ENCODE measurements around the gene TBCCD1. TPM values are rescaled to one million over a fixed set of nuclear protein-coding genes. Genes with fewer than 3 reads are reported as not detected.

TBCCD1 gene
- total RNA-seq, 1 experiment from 2014 or later = 14.5 TPM

GRCh38 chr3:186608624-186609215 is 41.6 kb upstream of the TBCCD1 start:
- intact Hi-C loops (cut with micrococcal nuclease; ENCODE audit: unreplicated experiment) = no loop called here
- ATAC-seq (no peak), DNase-seq (ENCODE audit: low read depth, low spot score) (no peak)
- no peak for TF ChIP-seq REST (IDR thresholded peaks at IDR 0.05; ENCODE audit: insufficient read depth in 1 of 2, low read depth in 2 of 2, low read length in 1 of 2)
- no peak for TF ChIP-seq SIN3A (IDR thresholded peaks at IDR 0.05; ENCODE audit: borderline replicate concordance, insufficient read depth, low read depth, low read length)
- TF ChIP-seq TCF7L2 (IDR thresholded peaks at IDR 0.05; ENCODE audit: low read depth, low read length) = no peak
- POLR2A ChIA-PET = no interaction called here
- no peaks in the 10 kb centered on the region for H3K4me1 ChIP-seq (ENCODE audit: control insufficient read depth, insufficient read depth, low read length)
- no peak overlapping the region for H3K27ac ChIP-seq (ENCODE audit: low read length)
- in situ Hi-C loops (cut with HindIII; ENCODE audit: low pct_unique_long_range_greater_than_20kb, low sequenced_read_pairs) = no loop called here
- H3K36me3 ChIP-seq (ENCODE audit: control insufficient read depth, insufficient read depth, low read length) = no peaks in the 10 kb centered on the region
- BruUV-seq (replicated peaks) = no TSS peak
- H3K4me3 ChIP-seq (ENCODE audit: low read depth in 2 of 2, low read length in 2 of 2) = no peak overlapping the region
- no peaks in the 10 kb centered on the region; the same call in 1 of the 2 replicates for H3K27me3 ChIP-seq (ENCODE audit: control insufficient read depth, insufficient read depth, low read length)
- CTCF ChIA-PET = interaction anchor here (0.5 to 0.9 kb wide), 4 partner anchors 9 to 896 kb away, joined by 3 to 6 read pairs (median 4); no protein-coding TSS in a partner anchor
- no peaks in the 10 kb centered on the region for H3K9me3 ChIP-seq (ENCODE audit: control insufficient read depth, insufficient read depth, low read depth, low read length)

DNA sequence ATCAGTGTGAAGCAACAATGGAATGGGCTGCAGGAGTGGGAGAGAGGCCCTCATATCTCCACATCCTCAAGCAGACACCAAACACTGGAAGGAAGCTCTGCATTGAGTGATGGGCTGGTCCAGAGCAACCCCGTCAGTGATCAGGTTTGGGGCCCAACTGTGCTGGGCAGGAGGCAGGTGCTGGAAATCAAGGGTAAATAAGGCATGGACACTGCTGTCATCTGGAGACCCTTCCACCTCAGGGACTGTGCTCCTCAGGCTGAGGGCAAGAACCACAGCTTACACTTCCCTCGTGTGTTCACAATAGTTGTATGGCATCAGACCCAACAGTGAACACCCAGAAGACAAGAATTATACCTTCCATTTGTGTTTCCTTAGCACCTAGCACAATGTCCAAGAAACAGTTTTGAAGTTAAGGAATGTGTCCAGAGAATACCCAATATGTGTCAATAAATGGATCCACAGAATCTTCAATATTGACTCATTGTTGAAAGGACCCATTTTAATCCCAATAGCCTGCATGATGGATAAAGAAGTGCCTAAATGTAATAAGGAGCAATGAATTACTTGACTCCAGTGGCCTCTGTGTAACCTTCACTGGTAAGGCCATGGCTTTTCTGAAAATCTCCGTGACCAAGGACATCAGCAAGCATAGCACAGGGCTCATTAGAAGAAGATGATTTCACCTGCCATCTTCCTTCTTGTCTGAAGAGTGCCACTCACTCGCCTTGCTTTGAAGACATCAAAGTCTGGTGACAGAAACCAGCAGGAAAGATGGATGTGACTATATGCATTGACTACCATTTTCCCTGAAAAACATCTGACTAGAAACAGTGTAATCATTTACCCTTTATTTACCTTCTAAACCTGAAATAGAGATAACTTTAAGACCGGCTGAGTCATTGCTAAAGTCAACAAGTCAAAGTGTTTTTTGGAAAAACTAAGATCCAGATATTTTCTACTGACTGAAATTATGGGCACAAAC is 38.7 kb upstream of the TBCCD1 start:
- Histone ChIP-seq H3K4me3 (ENCODE audit: low read depth in 2 of 2, low read length in 2 of 2) (no peak overlapping the region), H3K9me3 (ENCODE audit: control insufficient read depth, insufficient read depth, low read depth, low read length) (no peaks in the 10 kb centered on the region), H3K4me1 (ENCODE audit: control insufficient read depth, insufficient read depth, low read length) (no peaks in the 10 kb centered on the region), H3K27me3 (ENCODE audit: control insufficient read depth, insufficient read depth, low read length) (no peaks in the 10 kb centered on the region; the same call in 1 of the 2 replicates), H3K36me3 (ENCODE audit: control insufficient read depth, insufficient read depth, low read length) (no peaks in the 10 kb centered on the region), H3K27ac (ENCODE audit: low read length) (no peak overlapping the region)
- TF ChIP-seq TCF7L2 (IDR thresholded peaks at IDR 0.05; ENCODE audit: low read depth, low read length) (no peak), SIN3A (IDR thresholded peaks at IDR 0.05; ENCODE audit: borderline replicate concordance, insufficient read depth, low read depth, low read length) (no peak), REST (IDR thresholded peaks at IDR 0.05; ENCODE audit: insufficient read depth in 1 of 2, low read depth in 2 of 2, low read length in 1 of 2) (no peak), POLR2AphosphoS5 (IDR thresholded peaks at IDR 0.05; ENCODE audit: low read depth, low read length) (no peak)
- ATAC-seq (no peak), DNase-seq (ENCODE audit: low read depth, low spot score) (no peak)
- intact Hi-C loops (cut with micrococcal nuclease; ENCODE audit: unreplicated experiment) (no loop called here), in situ Hi-C loops (cut with HindIII; ENCODE audit: low pct_unique_long_range_greater_than_20kb, low sequenced_read_pairs) (no loop called here)
- ChIA-PET POLR2A (no interaction called here), CTCF (no interaction called here)
- BruUV-seq (replicated peaks) = no TSS peak

Data from Panc1 (cell line).